ENCODE data around the gene UACA. TPM values are rescaled to one million over a fixed set of nuclear protein-coding genes. Genes with fewer than 3 reads are reported as not detected.

Gene UACA
- total RNA-seq, 1 experiment from 2014 or later: 38.0 TPM

DNA sequence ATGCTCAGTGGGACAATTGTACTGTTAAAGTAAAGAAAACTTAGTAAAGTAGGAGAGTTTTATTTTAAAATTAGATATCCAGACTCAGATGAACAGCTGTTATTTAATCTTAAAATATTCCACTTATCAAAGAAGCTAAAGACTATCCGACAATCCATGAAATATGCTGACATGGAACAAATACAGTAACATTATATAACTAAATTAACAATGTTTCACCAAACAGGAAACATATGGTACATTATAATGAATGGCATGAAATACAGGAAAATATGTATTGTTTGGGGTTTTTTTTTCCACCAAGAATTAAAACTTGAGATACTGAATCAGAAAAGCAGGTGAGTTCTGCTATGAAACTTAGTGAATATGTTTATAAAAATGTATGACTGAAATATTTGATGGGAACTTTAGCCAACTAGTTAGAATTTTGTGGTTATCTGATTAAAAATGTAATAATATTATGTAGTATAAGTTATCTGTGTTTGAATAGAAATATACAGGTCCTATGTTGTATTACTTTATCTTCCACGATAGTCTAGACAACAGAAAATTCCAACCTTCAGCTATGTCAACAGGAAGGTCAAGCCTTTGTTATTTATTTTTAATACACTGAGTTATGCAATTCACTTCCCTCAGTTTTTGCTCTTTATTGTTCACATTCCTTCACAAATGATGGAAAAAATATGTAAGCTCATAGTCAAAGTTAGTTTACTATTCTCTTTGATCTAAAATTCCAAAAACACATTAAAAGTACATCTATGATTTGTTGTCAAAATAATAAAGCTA lies 72.7 kb downstream of the UACA start:
- H3K27ac ChIP-seq (ENCODE audit: insufficient read length, low read depth, low read length): no peak overlapping the region
- H3K9ac ChIP-seq (ENCODE audit: extremely low read depth, insufficient read length, low read length): no peak overlapping the region
- peaks cover 6 to 11% of the 10 kb centered on the region in 2 experiments; a peak in 3 of 4 replicates for H3K4me1 Mint-ChIP-seq
- H3K23ac ChIP-seq (ENCODE audit: insufficient read length, low read depth, low read length): no peak overlapping the region
- H3K14ac ChIP-seq (ENCODE audit: insufficient read depth, low read length): no peak overlapping the region
- TF ChIP-seq, protein P1, sequence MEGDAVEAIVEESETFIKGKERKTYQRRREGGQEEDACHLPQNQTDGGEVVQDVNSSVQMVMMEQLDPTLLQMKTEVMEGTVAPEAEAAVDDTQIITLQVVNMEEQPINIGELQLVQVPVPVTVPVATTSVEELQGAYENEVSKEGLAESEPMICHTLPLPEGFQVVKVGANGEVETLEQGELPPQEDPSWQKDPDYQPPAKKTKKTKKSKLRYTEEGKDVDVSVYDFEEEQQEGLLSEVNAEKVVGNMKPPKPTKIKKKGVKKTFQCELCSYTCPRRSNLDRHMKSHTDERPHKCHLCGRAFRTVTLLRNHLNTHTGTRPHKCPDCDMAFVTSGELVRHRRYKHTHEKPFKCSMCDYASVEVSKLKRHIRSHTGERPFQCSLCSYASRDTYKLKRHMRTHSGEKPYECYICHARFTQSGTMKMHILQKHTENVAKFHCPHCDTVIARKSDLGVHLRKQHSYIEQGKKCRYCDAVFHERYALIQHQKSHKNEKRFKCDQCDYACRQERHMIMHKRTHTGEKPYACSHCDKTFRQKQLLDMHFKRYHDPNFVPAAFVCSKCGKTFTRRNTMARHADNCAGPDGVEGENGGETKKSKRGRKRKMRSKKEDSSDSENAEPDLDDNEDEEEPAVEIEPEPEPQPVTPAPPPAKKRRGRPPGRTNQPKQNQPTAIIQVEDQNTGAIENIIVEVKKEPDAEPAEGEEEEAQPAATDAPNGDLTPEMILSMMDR (conservative IDR thresholded peaks at IDR 0.05): no peak
- H3K56ac ChIP-seq (ENCODE audit: insufficient read length, low read depth, low read length): no peak overlapping the region
- H2BK12ac ChIP-seq (ENCODE audit: insufficient read length, low read depth, low read length): no peak overlapping the region
- H3K4ac ChIP-seq (ENCODE audit: low read depth, low read length): no peak overlapping the region
- H2AFZ ChIP-seq (ENCODE audit: low read length): no peak overlapping the region
- no peak overlapping the region for H4K8ac ChIP-seq (replicated peaks; ENCODE audit: insufficient read length, low read depth, low read length)
- no peak overlapping the region for H2BK20ac ChIP-seq (ENCODE audit: low read depth, low read length, poor library complexity, severe bottlenecking)
- H4K91ac ChIP-seq (ENCODE audit: insufficient read length, low read depth, low read length): no peak overlapping the region
- peaks cover 0 to 6% (median 0%) of the 10 kb centered on the region in 3 experiments; a peak in 3 of 7 replicates for H3K36me3 Mint-ChIP-seq (ENCODE audit: insufficient read depth in 1 of 3, low read depth in 3 of 3)
- peaks cover 2% of the 10 kb centered on the region; the same call in 1 of the 2 replicates for H3K4me1 ChIP-seq (ENCODE audit: insufficient read depth, low read length)
- no peaks in the 10 kb centered on the region for H3K79me1 ChIP-seq (ENCODE audit: insufficient read depth, low read depth, low read length, poor library complexity, severe bottlenecking)
- no peak overlapping the region for H3K4me3 Mint-ChIP-seq
- H3K79me2 ChIP-seq (ENCODE audit: insufficient read depth, low read length): no peaks in the 10 kb centered on the region
- H2BK15ac ChIP-seq (ENCODE audit: low read depth, low read length): no peak overlapping the region
- no peak overlapping the region for H3T11ph ChIP-seq (ENCODE audit: low read length)
- H2AK5ac ChIP-seq (ENCODE audit: insufficient read length, low read length): no peak overlapping the region
- no peaks in the 10 kb centered on the region for H3K27me3 ChIP-seq (ENCODE audit: insufficient read depth, low read length)
- no peaks in the 10 kb centered on the region for H3K23me2 ChIP-seq (ENCODE audit: insufficient read length, low read depth, low read length, poor library complexity, severe bottlenecking)
- no peaks in the 10 kb centered on the region for H4K20me1 ChIP-seq (ENCODE audit: control insufficient read depth, insufficient read depth, insufficient read length)
- DNase-seq: no peak
- H3K27ac Mint-ChIP-seq: no peak overlapping the region
- H2BK120ac ChIP-seq (ENCODE audit: low read depth, low read length, poor library complexity, severe bottlenecking): no peak overlapping the region
- no peak overlapping the region for H3K18ac ChIP-seq (ENCODE audit: insufficient read length, low read depth, low read length)
- H3K9me3 Mint-ChIP-seq: no peaks in the 10 kb centered on the region
- no peak overlapping the region for H4K5ac ChIP-seq (ENCODE audit: insufficient read length, low read depth, low read length)
- WGBS (ENCODE audit: extremely low coverage, insufficient read length, low lambda C conversion rate): no CpG with 5 or more reads among the region's 2 CpGs
- no peaks in the 10 kb centered on the region for H3K27me3 Mint-ChIP-seq (ENCODE audit: low read depth)
- H2BK5ac ChIP-seq (ENCODE audit: insufficient read length, low read length): no peak overlapping the region
- H3K9me3 ChIP-seq (ENCODE audit: control insufficient read depth, low read depth, low read length): no peaks in the 10 kb centered on the region
- no peak overlapping the region for H3K4me2 ChIP-seq (ENCODE audit: insufficient read depth, insufficient read length, low read length)

Measured in H9 (cell line).